Glomerular visceral epithelial cell (primary cell): ENCODE results near the gene SOX14.

Experiments
- DNase-seq: peaks from one replicate; pipeline ENCODE4 v3.0.0-alpha.2; 2016; ENCODE audit errors: extremely low spot score

Gene SOX14

GRCh38 chr3:137764001-137764433, at the start of gene SOX14:
SOX14 (plus strand) TSS chr3:137764315; CDS start chr3:137764785, 470 bp downstream.
- no peak for DNase-seq

- DNase-seq: no peak
Measured at GRCh38 chr3:137714551-137714950, 49.6 kb upstream of the SOX14 start.

- DNase-seq: no peak
Measured at GRCh38 chr3:137724240-137724639, 39.9 kb upstream of the SOX14 start.

- DNase-seq: no peak
Measured at GRCh38 chr3:137737208-137737607, 26.9 kb upstream of the SOX14 start.

- DNase-seq: no peak
Measured at GRCh38 chr3:137738710-137739109, 25.4 kb upstream of the SOX14 start.

GRCh38 chr3:137743608-137744007, 20.5 kb upstream of the SOX14 start:
- no peak for DNase-seq

GRCh38 chr3:137746808-137747207, 17.3 kb upstream of the SOX14 start:
- no peak for DNase-seq

GRCh38 chr3:137759505-137759904, 4.6 kb upstream of the SOX14 start:
- no peak for DNase-seq

- no peak for DNase-seq
Measured at GRCh38 chr3:137760341-137761098, 3.6 kb upstream of the SOX14 start.

- no peak for DNase-seq
Measured at GRCh38 chr3:137761099-137761562, 3.0 kb upstream of the SOX14 start.

GRCh38 chr3:137761563-137762503, 2.3 kb upstream of the SOX14 start:
- no peak for DNase-seq

GRCh38 chr3:137762674-137763593, 1.2 kb upstream of the SOX14 start:
- DNase-seq: no peak

GRCh38 chr3:137763594-137763938, 549 bp upstream of the SOX14 start:
- DNase-seq: no peak

GRCh38 chr3:137764563-137765309, 621 bp downstream of the SOX14 start:
- no peak for DNase-seq

- DNase-seq: no peak
Measured at GRCh38 chr3:137765310-137766033, 1.4 kb downstream of the SOX14 start.

GRCh38 chr3:137766041-137766875, 2.1 kb downstream of the SOX14 start:
- DNase-seq: no peak

- DNase-seq: no peak
Measured at GRCh38 chr3:137766876-137767537, 2.9 kb downstream of the SOX14 start.

GRCh38 chr3:137767538-137768360, 3.6 kb downstream of the SOX14 start:
- DNase-seq: no peak
